Thoracic aorta (tissue), 2 donors: ENCODE results near the gene ZCCHC8. TPM values are rescaled to one million over a fixed set of nuclear protein-coding genes. Genes with fewer than 3 reads are reported as not detected.
A peak's percentile ranks its signal among the peaks of the same experiment; 100 is the strongest.

Source experiments
- ATAC-seq: fragments of 150-250 bp; one replicate; pipeline ENCODE4 v1.8.0; 2017; ENCODE audit warnings: low read depth; ENCODE audit not compliant: insufficient number of reproducible peaks, low FRiP score
- DNase-seq: peaks from one replicate; pipeline ENCODE4 v3.0.0-alpha.2; 2020; ENCODE audit warnings: low spot score
- H3K27ac ChIP-seq, 2 donors: fragments of 200-600 bp; sonication (generic); 1 replicate in 1 of 2; 2 replicates in 1 of 2; pipeline ENCODE4 v1.5.1; 2016; ENCODE audit warnings: mild to moderate bottlenecking in 2 of 2, moderate library complexity in 2 of 2
- H3K27me3 ChIP-seq: fragments of 200-600 bp; sonication (generic); replicated peaks from 2 replicates; pipeline ENCODE4 v1.6.0; 2016; ENCODE audit warnings: mild to moderate bottlenecking; ENCODE audit not compliant: insufficient read depth
- H3K36me3 ChIP-seq: fragments of 200-600 bp; sonication (generic); one replicate; pipeline ENCODE4 v1.5.1; 2016
- H3K4me1 ChIP-seq, 2 donors: fragments of 200-600 bp; sonication (generic); 1 replicate in 1 of 2; 2 replicates in 1 of 2; pipeline versions ENCODE4 v1.5.1 to v1.6.0; 2016; ENCODE audit warnings: low read depth in 2 of 2, mild to moderate bottlenecking in 1 of 2; ENCODE audit not compliant: control insufficient read depth in 1 of 2
- H3K4me3 ChIP-seq: fragments of 200-600 bp; sonication (generic); 2 replicates; pipeline ENCODE4 v1.5.1; 2016; ENCODE audit warnings: mild to moderate bottlenecking
- H3K9me3 ChIP-seq: fragments of 200-600 bp; sonication (generic); 2 replicates; pipeline ENCODE4 v1.5.1; 2016
- CTCF ChIP-seq: fragments of 200-600 bp; sonication (generic); IDR thresholded peaks from one replicate; pipeline ENCODE4 v1.5.1; 2019; ENCODE audit warnings: antibody characterized with exemption
- total RNA-seq, 2 donors: library from RNA; depleted of rRNA; stranded (reverse); fragments of >200 nt; gene quantifications; one replicate each; pipeline versions ENCODE4 v1.1.0 to v1.2.3, GENCODE V29; 2016

ZCCHC8 gene
- total RNA-seq, 2 donors from 2014 or later = 16.2 to 33.4 TPM

GRCh38 chr12:122458105-122459035 is 42.4 kb downstream of the ZCCHC8 start:
- H3K4me3 ChIP-seq = no peak overlapping the region
- DNase-seq = no peak

GRCh38 chr12:122457627-122458026 is 43.1 kb downstream of the ZCCHC8 start:
- Histone ChIP-seq H3K4me3 (no peak overlapping the region), H3K4me1 (no peaks in the 10 kb centered on the region), H3K36me3 (no peaks in the 10 kb centered on the region), H3K27ac (no peak overlapping the region), H3K9me3 (no peaks in the 10 kb centered on the region), H3K27me3 (no peaks in the 10 kb centered on the region)
- ATAC-seq = no peak
- TF ChIP-seq CTCF = no peak
- no peak for DNase-seq

More at GRCh38 chr12:122458105-122459035, 42.4 kb downstream of the ZCCHC8 start:
- Histone ChIP-seq H3K27me3 (no peaks in the 10 kb centered on the region), H3K27ac (no peak overlapping the region), H3K36me3 (no peaks in the 10 kb centered on the region), H3K9me3 (no peaks in the 10 kb centered on the region), H3K4me1 (no peaks in the 10 kb centered on the region)
- no peak for ATAC-seq
- TF ChIP-seq CTCF = no peak

- H3K4me1 ChIP-seq = no peaks in the 10 kb centered on the region
- no peak for DNase-seq
- peak overlapping the region; percentile 7 for H3K4me3 ChIP-seq
- H3K27ac ChIP-seq = peak overlapping the region in 1 of 2 donors; percentile 30
- no peak for TF ChIP-seq CTCF
- no peak for ATAC-seq
- no peaks in the 10 kb centered on the region for H3K36me3 ChIP-seq
- no peaks in the 10 kb centered on the region for H3K27me3 ChIP-seq
- H3K9me3 ChIP-seq = no peaks in the 10 kb centered on the region
These were observed 46.0 kb downstream of the ZCCHC8 start for GRCh38 chr12:122454739-122455138.

- no peak for DNase-seq
- no peaks in the 10 kb centered on the region for H3K4me1 ChIP-seq
- ATAC-seq = no peak
- H3K9me3 ChIP-seq = no peaks in the 10 kb centered on the region
- no peaks in the 10 kb centered on the region for H3K36me3 ChIP-seq
- H3K4me3 ChIP-seq = peak overlapping the region; percentile 7
- TF ChIP-seq CTCF = no peak
- H3K27me3 ChIP-seq = no peaks in the 10 kb centered on the region
- peak overlapping the region in 1 of 2 donors; percentile 30 for H3K27ac ChIP-seq
These were observed 46.4 kb downstream of the ZCCHC8 start for GRCh38 chr12:122454250-122454721.

- H3K4me1 ChIP-seq = no peaks in the 10 kb centered on the region
- no peaks in the 10 kb centered on the region for H3K27me3 ChIP-seq
- TF ChIP-seq CTCF = no peak
- DNase-seq = no peak
- no peaks in the 10 kb centered on the region for H3K36me3 ChIP-seq
- H3K27ac ChIP-seq = no peak overlapping the region
- H3K4me3 ChIP-seq = no peak overlapping the region
- no peak for ATAC-seq
- no peaks in the 10 kb centered on the region for H3K9me3 ChIP-seq
These were observed 47.9 kb downstream of the ZCCHC8 start for GRCh38 chr12:122452701-122453285.
